D721Med (cell line): Measurements from ENCODE around the gene MOK.

Experiments used
- DNase-seq: peaks from one replicate; pipeline ENCODE4 v3.0.0; 2011; ENCODE audit warnings: low spot score; ENCODE audit not compliant: insufficient read length
- FAIRE-seq: peaks from 2 replicates; lab custom pipeline; 2011; peaks lifted over from hg19 to GRCh38; lab: Jason Lieb, UNC
- TF ChIP-seq, protein P1 (sequence below): IDR thresholded peaks from 2 replicates; pipeline ENCODE4 v1.5.1; 2012; ENCODE audit warnings: mild to moderate bottlenecking, control low read depth; ENCODE audit not compliant: insufficient read depth; ENCODE audit errors: missing control alignments

MOK gene

DNA sequence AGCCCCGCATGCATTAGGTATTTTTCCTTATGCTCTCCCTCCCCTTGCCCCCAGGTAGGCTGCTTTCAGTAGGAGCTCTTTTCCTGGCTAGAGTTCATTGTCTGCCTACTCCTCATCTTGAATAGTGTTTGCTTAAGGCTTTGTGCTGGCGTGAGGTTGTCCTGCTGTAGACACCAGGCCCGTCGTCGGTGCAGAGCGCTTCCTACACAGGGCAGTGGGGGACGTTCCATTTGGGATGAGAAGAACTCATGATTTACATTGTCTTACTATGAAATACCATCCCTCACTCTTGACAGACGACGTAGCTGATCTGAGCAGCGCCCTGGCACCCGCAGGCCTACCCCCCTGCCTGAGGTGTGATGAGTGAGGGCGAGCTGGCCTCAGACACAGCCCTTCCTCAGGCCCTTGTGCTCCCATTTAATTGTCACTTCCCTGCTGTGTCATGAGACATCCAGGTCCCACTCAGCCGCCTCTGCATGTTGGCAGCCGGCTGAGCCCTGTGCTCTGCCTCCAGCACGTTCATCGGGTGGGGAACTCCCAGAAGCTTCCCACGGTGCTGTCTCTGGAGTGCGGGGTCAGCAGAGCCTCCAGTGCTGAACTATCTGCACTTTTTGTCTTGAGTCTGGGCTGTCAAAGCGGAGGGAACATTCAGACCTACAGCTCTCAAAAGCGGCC, 89.3 kb downstream of the MOK start:
- TF ChIP-seq, protein P1, sequence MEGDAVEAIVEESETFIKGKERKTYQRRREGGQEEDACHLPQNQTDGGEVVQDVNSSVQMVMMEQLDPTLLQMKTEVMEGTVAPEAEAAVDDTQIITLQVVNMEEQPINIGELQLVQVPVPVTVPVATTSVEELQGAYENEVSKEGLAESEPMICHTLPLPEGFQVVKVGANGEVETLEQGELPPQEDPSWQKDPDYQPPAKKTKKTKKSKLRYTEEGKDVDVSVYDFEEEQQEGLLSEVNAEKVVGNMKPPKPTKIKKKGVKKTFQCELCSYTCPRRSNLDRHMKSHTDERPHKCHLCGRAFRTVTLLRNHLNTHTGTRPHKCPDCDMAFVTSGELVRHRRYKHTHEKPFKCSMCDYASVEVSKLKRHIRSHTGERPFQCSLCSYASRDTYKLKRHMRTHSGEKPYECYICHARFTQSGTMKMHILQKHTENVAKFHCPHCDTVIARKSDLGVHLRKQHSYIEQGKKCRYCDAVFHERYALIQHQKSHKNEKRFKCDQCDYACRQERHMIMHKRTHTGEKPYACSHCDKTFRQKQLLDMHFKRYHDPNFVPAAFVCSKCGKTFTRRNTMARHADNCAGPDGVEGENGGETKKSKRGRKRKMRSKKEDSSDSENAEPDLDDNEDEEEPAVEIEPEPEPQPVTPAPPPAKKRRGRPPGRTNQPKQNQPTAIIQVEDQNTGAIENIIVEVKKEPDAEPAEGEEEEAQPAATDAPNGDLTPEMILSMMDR = no peak
- DNase-seq = no peak
- no peak for FAIRE-seq

DNA sequence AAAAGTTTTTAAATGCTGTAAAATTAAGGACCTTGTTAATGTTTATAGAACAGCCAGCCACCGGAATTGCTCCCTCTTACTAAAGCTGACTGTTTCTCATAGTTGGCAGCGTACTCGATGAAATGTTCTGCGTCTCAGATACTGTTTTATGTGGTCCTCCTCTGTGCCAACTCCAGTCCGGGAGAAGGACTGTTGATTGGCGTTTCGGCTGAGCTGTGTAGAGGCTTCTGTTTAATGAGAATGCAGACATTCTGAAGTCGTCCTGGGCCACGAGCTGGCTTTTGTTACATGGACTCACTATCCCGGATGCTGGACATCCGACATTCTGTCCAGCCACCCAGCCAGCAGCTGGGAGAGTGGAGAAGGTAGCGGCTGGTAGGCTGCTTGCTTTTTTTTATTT, 89.9 kb downstream of the MOK start:
- DNase-seq (no peak), FAIRE-seq (no peak)
- TF ChIP-seq, protein P1 = no peak

DNA sequence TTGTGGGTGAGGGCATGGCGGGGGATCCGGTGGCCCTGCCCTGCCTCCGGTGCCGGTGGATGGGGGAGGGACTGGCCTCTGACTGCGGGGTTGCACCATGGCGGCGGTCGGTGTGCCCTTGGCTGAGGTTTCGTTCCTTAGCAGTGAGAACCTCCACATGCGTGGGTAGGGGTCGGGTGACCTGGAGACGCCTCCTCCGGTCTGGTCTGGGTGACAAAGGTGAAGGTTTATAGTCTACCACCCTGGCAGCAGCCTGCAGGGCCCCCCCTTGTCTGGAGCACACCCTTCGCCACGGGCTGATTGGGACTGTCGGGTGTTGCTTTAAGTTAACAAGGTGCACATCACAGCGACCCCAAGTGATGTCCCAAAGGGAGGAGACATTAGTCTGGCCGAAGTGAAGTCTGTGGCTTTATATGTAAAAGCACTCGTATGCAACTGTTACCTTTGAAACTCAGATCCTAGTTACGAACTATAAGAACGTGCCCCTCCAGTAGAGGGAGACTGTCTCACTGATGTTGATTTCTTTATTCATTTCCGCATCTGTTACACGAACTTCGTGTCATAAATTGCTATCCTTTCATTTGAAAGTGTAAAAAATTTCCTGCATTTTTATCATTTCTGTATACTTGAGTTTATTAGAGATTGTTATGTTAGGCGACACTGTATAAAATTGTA, 90.8 kb downstream of the MOK start:
- DNase-seq (no peak), FAIRE-seq (no peak)
- TF ChIP-seq, protein P1 = peak; percentile 36

DNA sequence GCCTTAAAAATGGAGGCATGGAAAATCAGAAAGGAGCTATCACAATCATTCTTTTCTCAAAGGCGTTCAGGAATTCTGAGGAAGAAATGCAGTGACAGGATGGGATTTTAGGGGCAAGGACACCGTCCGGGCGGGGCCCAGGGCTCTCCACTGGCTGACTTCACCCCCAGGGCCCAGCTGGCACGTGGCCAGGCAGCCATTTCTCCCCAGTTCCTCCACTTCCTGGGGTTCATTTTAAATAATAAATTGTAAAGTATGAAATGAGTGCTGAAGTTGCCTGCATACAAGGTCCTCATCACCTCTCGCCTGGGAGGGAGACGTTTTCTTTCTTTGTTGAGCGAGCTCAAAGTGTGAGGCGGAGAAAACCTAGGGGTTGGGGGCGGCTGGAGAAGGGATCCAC, 91.5 kb downstream of the MOK start:
- DNase-seq (no peak), FAIRE-seq (no peak)
- TF ChIP-seq, protein P1 = no peak

DNA sequence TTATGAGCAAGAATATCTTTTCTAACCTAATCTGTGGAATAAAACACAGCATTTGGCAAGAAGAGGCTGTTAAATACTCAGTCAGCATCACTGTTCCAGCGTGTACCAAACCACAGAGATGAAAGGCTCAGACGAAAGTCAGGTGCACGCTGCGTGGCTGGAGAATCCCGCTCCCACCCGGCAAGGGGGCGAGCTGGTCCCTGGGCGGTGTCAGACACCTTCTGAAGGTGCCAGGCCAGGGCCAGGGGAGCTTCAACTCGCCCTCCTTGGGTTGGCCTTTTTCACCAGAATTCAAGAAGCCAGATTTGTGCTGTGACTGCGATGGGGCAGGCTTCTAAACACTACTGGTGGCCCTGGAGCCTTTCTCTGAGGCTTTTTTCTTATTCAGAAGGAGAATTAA, 92.1 kb downstream of the MOK start:
- FAIRE-seq (no peak), DNase-seq (no peak)
- TF ChIP-seq, protein P1 = no peak

DNA sequence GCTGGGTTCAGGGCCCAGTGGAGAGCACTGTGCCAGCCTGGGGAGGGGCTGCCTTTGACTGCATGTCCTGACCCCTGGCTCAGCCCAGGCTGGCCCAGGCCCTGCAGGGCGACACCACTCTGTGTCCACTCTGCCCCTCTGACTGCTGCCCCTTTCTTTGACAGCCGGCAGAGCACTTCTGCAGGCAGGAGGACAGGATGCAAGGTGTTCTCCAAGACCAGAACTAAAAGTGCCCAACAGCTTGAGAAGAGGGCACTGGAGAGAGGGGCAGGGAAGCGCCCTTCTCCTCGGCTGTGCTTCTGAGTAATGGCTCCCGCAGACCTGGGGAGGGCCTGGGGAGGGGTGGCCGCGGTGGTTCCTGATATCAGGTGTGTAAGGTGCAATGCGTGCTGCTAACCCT, 92.6 kb downstream of the MOK start:
- no peak for DNase-seq
- TF ChIP-seq, protein P1 = no peak
- no peak for FAIRE-seq

DNA sequence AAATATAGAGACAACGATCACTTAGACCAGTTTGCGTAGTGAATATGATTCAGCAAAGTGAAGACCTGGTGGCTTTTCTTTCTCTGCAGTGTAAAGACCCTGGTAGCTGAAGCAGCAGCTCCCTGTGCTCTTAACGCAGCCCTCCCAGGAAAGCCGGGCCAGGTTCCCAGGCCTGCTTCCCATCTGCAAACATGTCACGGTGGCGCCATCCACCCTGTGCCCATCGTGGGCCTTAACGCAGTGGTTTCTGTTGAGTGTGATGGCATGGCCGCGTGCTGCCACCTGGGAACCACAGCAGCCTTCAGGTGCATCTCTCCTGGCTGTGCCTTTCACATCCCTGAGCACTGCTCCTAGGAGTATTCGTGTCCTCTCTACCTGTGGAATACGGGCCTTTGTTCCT, 93.7 kb downstream of the MOK start:
- FAIRE-seq (no peak), DNase-seq (no peak)
- TF ChIP-seq, protein P1 = no peak
